ENCODE data around the gene CREB5. TPM values are rescaled to one million over a fixed set of nuclear protein-coding genes. Genes with fewer than 3 reads are reported as not detected.
"Not testable (repeated sequence)": the region's sequence is repeated elsewhere in the genome, so short reads cannot be mapped to it uniquely, and the experiment has no call there.

CREB5 gene
- total RNA-seq, 4 donors from 2014 or later = 0.88 to 31.4 (median 15.9) TPM

DNA sequence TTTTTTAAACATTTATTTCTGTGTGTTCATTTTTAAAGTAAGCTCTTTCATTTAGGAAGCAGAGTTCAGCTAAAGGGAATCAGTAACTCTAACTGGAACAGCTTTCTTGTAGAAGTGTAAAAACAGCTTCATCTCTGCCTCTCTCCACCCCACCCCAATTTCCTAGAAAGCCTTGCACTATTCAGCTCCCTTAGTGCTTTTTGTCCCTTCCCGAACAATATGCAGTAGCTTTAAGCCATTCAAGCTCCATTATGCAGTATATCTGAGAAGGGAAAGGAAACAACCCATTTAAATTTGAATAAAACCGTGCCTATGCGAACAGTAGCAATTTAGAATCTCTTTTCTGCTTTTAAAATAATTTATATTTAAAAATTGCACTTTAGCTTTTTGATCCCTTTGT lies 411.3 kb downstream of the CREB5 start:
- Histone ChIP-seq H3K4me1 (no peaks in the 10 kb centered on the region), H3K36me3 (no peaks in the 10 kb centered on the region), H3K27ac (no peak overlapping the region), H3K9me3 (no peaks in the 10 kb centered on the region), H3K4me3 (no peak overlapping the region), H3K27me3 (no peaks in the 10 kb centered on the region)
- DNase-seq = no peak
- TF ChIP-seq POLR2A (IDR thresholded peaks at IDR 0.05) = no peak
- TF ChIP-seq, protein P1, sequence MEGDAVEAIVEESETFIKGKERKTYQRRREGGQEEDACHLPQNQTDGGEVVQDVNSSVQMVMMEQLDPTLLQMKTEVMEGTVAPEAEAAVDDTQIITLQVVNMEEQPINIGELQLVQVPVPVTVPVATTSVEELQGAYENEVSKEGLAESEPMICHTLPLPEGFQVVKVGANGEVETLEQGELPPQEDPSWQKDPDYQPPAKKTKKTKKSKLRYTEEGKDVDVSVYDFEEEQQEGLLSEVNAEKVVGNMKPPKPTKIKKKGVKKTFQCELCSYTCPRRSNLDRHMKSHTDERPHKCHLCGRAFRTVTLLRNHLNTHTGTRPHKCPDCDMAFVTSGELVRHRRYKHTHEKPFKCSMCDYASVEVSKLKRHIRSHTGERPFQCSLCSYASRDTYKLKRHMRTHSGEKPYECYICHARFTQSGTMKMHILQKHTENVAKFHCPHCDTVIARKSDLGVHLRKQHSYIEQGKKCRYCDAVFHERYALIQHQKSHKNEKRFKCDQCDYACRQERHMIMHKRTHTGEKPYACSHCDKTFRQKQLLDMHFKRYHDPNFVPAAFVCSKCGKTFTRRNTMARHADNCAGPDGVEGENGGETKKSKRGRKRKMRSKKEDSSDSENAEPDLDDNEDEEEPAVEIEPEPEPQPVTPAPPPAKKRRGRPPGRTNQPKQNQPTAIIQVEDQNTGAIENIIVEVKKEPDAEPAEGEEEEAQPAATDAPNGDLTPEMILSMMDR (IDR thresholded peaks at IDR 0.05) = no peak

DNA sequence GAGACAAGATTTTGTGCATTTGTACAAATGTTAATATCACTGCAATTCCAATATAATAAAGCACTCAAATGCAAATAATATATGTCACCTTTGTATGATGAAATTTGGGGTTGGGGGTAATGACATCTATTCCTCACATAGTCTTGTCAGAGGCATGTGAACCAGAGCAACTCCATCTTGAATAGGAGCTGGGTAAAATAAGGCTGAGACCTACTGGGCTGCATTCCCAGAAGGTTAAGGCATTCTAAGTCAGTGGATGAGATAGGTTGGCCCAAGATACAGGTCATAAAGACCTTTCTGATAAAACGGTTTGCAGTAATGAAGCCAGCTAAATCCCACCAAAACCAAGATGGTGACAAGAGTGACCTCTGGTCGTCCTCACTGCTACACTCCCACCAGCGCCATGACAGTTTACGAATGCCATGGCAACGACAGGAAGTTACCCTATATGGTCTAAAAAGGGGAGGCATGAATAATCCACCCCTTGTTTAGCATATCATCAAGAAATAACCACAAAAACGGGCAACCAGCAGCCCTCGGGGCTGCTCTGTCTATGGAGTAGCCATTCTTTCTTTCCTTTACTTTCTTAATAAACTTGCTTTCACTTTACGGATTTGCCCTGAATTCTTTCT lies 413.6 kb downstream of the CREB5 start:
- not testable (repeated sequence) for H3K4me3 ChIP-seq, H3K4me1 ChIP-seq, H3K27me3 ChIP-seq, DNase-seq, H3K36me3 ChIP-seq, H3K9me3 ChIP-seq, H3K27ac ChIP-seq

DNA sequence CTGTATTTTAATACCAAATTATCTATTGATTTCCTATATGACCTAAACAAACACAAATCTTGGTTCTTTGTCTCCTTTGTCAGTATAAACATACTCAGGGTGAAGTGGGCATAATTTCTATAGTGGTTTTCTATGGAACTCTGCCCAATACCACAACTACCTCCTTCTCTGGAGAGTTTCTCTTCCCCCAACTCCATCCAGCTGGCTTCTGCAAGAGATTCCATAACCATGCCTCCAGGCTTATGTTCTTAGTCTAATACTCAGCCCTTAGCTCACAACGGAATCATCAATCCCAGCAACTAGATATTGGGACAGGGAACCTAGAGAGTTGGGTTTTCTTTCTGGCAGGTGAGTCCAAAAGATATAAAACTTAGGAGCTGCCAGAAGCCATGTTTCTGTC lies 418.5 kb downstream of the CREB5 start:
- TF ChIP-seq, protein P1 (IDR thresholded peaks at IDR 0.05) = no peak
- no peaks in the 10 kb centered on the region for H3K4me1 ChIP-seq
- DNase-seq = no peak
- no peaks in the 10 kb centered on the region for H3K27me3 ChIP-seq
- H3K36me3 ChIP-seq = no peaks in the 10 kb centered on the region
- H3K27ac ChIP-seq = no peak overlapping the region
- no peak overlapping the region for H3K4me3 ChIP-seq
- H3K9me3 ChIP-seq = no peaks in the 10 kb centered on the region

- H3K36me3 ChIP-seq = no peaks in the 10 kb centered on the region
- H3K9me3 ChIP-seq = no peaks in the 10 kb centered on the region
- DNase-seq = no peak
- no peaks in the 10 kb centered on the region for H3K4me1 ChIP-seq
- no peak overlapping the region for H3K4me3 ChIP-seq
- H3K27me3 ChIP-seq = no peaks in the 10 kb centered on the region
- H3K27ac ChIP-seq = no peak overlapping the region
- TF ChIP-seq POLR2A (IDR thresholded peaks at IDR 0.05) = no peak
- TF ChIP-seq, protein P1 (IDR thresholded peaks at IDR 0.05) = no peak
Measured at GRCh38 chr7:28832669-28833068, 420.4 kb downstream of the CREB5 start.

GRCh38 chr7:28835800-28836199 lies 423.5 kb downstream of the CREB5 start:
- Histone ChIP-seq H3K27me3 (no peaks in the 10 kb centered on the region), H3K4me1 (no peaks in the 10 kb centered on the region), H3K4me3 (no peak overlapping the region), H3K27ac (no peak overlapping the region), H3K9me3 (no peaks in the 10 kb centered on the region), H3K36me3 (no peaks in the 10 kb centered on the region)
- TF ChIP-seq, protein P1 (IDR thresholded peaks at IDR 0.05) = no peak
- TF ChIP-seq POLR2A (IDR thresholded peaks at IDR 0.05) = no peak
- no peak for DNase-seq

DNA sequence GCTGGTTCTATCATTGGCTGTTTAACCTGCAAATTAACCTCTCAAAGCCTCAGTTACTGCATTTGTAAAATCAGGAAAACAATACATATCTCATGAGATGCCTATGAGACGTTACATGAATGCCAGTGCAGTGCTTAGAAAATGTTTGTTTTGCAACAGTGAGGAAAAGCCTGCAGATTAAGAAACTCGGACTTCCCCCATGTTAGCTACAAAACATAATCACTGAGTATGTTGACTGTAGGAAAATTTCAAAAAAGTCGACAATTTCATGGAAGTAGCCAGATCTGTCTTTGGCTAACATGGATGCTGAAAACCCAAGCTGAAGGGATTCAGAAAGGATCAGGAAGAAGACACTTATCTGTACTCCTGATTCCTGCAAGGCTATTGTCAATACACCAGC lies 424.4 kb downstream of the CREB5 start:
- H3K27me3 ChIP-seq = no peaks in the 10 kb centered on the region
- TF ChIP-seq, protein P1 (IDR thresholded peaks at IDR 0.05) = no peak
- TF ChIP-seq POLR2A (IDR thresholded peaks at IDR 0.05) = no peak
- H3K4me3 ChIP-seq = no peak overlapping the region
- H3K9me3 ChIP-seq = no peaks in the 10 kb centered on the region
- no peak overlapping the region for H3K27ac ChIP-seq
- no peaks in the 10 kb centered on the region for H3K36me3 ChIP-seq
- DNase-seq = no peak
- no peaks in the 10 kb centered on the region for H3K4me1 ChIP-seq
